Stimulated activated naive B cell treated with anti-CD40 and anti-IgM and Interleukin-4, amounts not matched to agents 10 μg/mL and 1 μg/mL and 100 μg/mL, for 72 hours (primary cell): ENCODE results near the gene LIPA.

Source experiments
- ATAC-seq, 2 donors: fragments of 150-1000 bp; cut with Tn5 transposase; replicated peaks; 2 replicates each; pipeline ENCODE4 v1.10.0; 2021; ENCODE audit warnings: moderate library complexity in 1 of 2
- DNase-seq: peaks from one replicate; pipeline ENCODE4 v3.0.0; 2021
- H3K27ac Mint-ChIP-seq: one replicate; pipeline ENCODE4 v1.8.0; 2022; ENCODE audit warnings: mild to moderate bottlenecking, mixed read lengths
- H3K27me3 Mint-ChIP-seq, 2 donors: one replicate each; pipeline ENCODE4 v1.8.0; 2022; ENCODE audit warnings: mixed read lengths in 2 of 2
- H3K36me3 Mint-ChIP-seq, 2 donors: one replicate each; pipeline ENCODE4 v1.8.0; 2022; ENCODE audit warnings: mixed read lengths in 2 of 2, mild to moderate bottlenecking in 1 of 2
- H3K4me1 Mint-ChIP-seq, 2 donors: one replicate each; pipeline ENCODE4 v1.8.0; 2022; ENCODE audit warnings: mixed read lengths in 2 of 2, mild to moderate bottlenecking in 1 of 2
- H3K4me3 Mint-ChIP-seq, 2 donors: one replicate each; pipeline ENCODE4 v1.8.0; 2022; ENCODE audit warnings: mild to moderate bottlenecking in 2 of 2, mixed read lengths in 2 of 2, moderate library complexity in 1 of 2
- H3K9me3 Mint-ChIP-seq, 2 donors: one replicate each; pipeline ENCODE4 v1.8.0; 2022; ENCODE audit warnings: mixed read lengths in 2 of 2, mild to moderate bottlenecking in 1 of 2

Gene LIPA

DNA sequence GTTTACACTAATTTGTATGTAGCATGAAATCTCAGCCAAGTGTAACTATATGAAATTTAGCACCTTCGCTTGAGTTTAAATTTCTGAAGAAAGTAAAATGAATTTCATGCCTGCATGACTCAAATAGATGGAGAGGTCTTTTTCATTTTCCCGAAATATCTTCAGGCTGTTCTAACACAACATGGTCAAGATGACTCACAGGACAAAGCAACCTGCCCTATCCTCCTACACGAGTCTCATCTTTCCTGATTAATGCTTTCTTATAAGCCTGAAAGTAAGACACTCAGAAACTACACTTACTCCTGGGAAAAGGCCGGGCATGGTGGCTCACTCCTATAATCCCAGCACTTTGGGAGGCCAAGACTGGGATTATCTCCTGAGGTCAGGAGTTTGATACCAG is 85.7 kb downstream of the LIPA start:
- Mint-ChIP-seq H3K4me3 (peak overlapping the region in 1 of 2 donors; percentile 25), H3K4me1 (peaks cover 22 to 36% of the 10 kb centered on the region in 2 donors), H3K27ac (no peak overlapping the region), H3K36me3 (no peaks in the 10 kb centered on the region), H3K9me3 (no peaks in the 10 kb centered on the region), H3K27me3 (peaks cover 6 to 12% of the 10 kb centered on the region in 2 donors)
- no peak for DNase-seq
- no peak for ATAC-seq

DNA sequence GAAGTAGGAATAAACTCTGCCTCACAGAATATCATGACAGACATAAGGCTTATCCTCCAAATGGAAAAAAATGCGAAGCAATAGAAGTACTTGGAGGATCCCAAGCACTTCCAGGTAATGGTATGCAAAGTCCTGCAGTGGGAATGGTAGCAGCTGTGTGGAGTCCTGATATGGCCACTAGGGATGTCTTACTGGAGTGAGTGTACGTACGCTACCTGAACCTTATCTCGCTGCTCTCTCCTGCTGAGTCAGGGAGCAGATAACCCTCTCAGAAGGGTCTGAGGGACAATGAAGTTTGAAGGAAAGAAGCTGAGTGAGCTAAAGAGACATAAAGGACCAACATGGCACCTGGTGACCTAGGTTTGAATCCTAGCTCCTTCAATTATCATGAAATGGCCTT is 86.7 kb downstream of the LIPA start:
- H3K27me3 Mint-ChIP-seq: peaks cover 6 to 12% of the 10 kb centered on the region in 2 donors
- peaks cover 22 to 36% of the 10 kb centered on the region in 2 donors for H3K4me1 Mint-ChIP-seq

DNA sequence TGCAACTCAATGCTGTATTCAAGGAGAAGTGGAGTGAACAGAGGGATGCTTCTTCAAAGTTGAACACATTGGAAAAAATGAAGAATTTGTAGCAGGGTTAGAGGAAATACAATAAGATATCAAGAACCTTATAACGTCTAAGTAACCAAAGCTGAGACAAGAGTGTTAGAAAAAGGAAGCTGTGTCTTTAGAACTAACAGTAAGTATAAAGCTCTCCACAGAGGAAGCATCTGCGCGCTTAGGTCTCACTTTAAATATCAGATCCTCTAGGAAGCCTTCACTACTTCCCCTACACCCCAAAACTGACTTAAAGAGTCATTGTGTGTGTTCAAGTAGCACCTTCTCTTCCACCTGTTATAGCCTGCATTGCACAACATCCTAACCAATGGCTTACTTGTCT is 87.5 kb downstream of the LIPA start:
- Mint-ChIP-seq H3K4me3 (peak overlapping the region; percentile 58 to 60), H3K27me3 (peaks cover 6 to 9% of the 10 kb centered on the region in 2 donors), H3K9me3 (no peaks in the 10 kb centered on the region), H3K27ac (no peak overlapping the region), H3K4me1 (peaks cover 22 to 36% of the 10 kb centered on the region in 2 donors), H3K36me3 (no peaks in the 10 kb centered on the region)
- peak; percentile 35 to 45 for ATAC-seq
- DNase-seq: no peak

More for the DNA sequence above, 86.7 kb downstream of the LIPA start:
- no peak for ATAC-seq
- Mint-ChIP-seq H3K4me3 (no peak overlapping the region), H3K36me3 (no peaks in the 10 kb centered on the region), H3K9me3 (no peaks in the 10 kb centered on the region), H3K27ac (no peak overlapping the region)
- no peak for DNase-seq
